DMS153 treated with DMSO at 0.1 percent for 48 hours (cell line): ENCODE data around the gene SPOCK1.
"Not testable (repeated sequence)": the region's sequence is repeated elsewhere in the genome, so short reads cannot be mapped to it uniquely, and the experiment has no call there.

Experiments used
- DNase-seq: peaks from one replicate; lab custom pipeline; 2025; ENCODE audit not compliant: unreplicated experiment; lab: John Stamatoyannopoulos, UW

SPOCK1 gene

GRCh38 chr5:137269946-137270345 is 229.2 kb downstream of the SPOCK1 start:
- DNase-seq, result no peak

- DNase-seq, result no peak
Observed at GRCh38 chr5:137269274-137269673, 229.9 kb downstream of the SPOCK1 start.

GRCh38 chr5:137268646-137269045 is 230.5 kb downstream of the SPOCK1 start:
- DNase-seq, result no peak

- no peak for DNase-seq
Observed at GRCh38 chr5:137266186-137266585, 232.9 kb downstream of the SPOCK1 start.

GRCh38 chr5:137265457-137265856 is 233.7 kb downstream of the SPOCK1 start:
- DNase-seq, result no peak

- no peak for DNase-seq
Observed at GRCh38 chr5:137264573-137264972, 234.6 kb downstream of the SPOCK1 start.

- no peak for DNase-seq
Observed at GRCh38 chr5:137264041-137264440, 235.1 kb downstream of the SPOCK1 start.

- no peak for DNase-seq
Observed at GRCh38 chr5:137263371-137264005, 235.6 kb downstream of the SPOCK1 start.

- DNase-seq, result no peak
Observed at GRCh38 chr5:137262818-137263217, 236.3 kb downstream of the SPOCK1 start.

- no peak for DNase-seq
Observed at GRCh38 chr5:137260820-137261695, 238.1 kb downstream of the SPOCK1 start.

- not testable (repeated sequence) for DNase-seq
Observed at GRCh38 chr5:137259115-137259514, 240.0 kb downstream of the SPOCK1 start.

- no peak for DNase-seq
Observed at GRCh38 chr5:137254119-137255090, 244.7 kb downstream of the SPOCK1 start.

GRCh38 chr5:137252512-137252911 is 246.6 kb downstream of the SPOCK1 start:
- DNase-seq, result no peak

- no peak for DNase-seq
Observed at GRCh38 chr5:137250421-137250820, 248.7 kb downstream of the SPOCK1 start.

- DNase-seq, result no peak
Observed at GRCh38 chr5:137248527-137248926, 250.6 kb downstream of the SPOCK1 start.

- no peak for DNase-seq
Observed at GRCh38 chr5:137245438-137245837, 253.7 kb downstream of the SPOCK1 start.

GRCh38 chr5:137240285-137240684 is 258.8 kb downstream of the SPOCK1 start:
- no peak for DNase-seq

- DNase-seq, result no peak
Observed at GRCh38 chr5:137236849-137237507, 262.1 kb downstream of the SPOCK1 start.

- DNase-seq, result no peak
Observed at GRCh38 chr5:137236252-137236651, 262.9 kb downstream of the SPOCK1 start.
